IPS DF 6.9 (cell line): ENCODE results near the gene SNX25.

Experiments used
- DNase-seq: peaks from one replicate; pipeline ENCODE4 v3.0.0-alpha.2; 2013; ENCODE audit warnings: low read depth, low spot score
- H3K27ac ChIP-seq: one replicate; pipeline ENCODE4 v1.5.1; 2013; ENCODE audit warnings: low read length, control low read depth
- H3K27me3 ChIP-seq: 2 replicates; pipeline ENCODE4 v1.6.1; 2013; ENCODE audit warnings: mild to moderate bottlenecking, low read length; ENCODE audit not compliant: control insufficient read depth, insufficient read depth
- H3K36me3 ChIP-seq: 2 replicates; pipeline ENCODE4 v1.6.1; 2013; ENCODE audit warnings: low read length; ENCODE audit not compliant: control insufficient read depth, insufficient read depth
- H3K4me1 ChIP-seq: 2 replicates; pipeline ENCODE4 v1.6.1; 2013; ENCODE audit warnings: low read length; ENCODE audit not compliant: control insufficient read depth, insufficient read depth
- H3K4me3 ChIP-seq: 2 replicates; pipeline ENCODE4 v1.5.1; 2013; ENCODE audit warnings: mild to moderate bottlenecking, low read length
- H3K9me3 ChIP-seq: 2 replicates; pipeline ENCODE4 v1.6.1; 2013; ENCODE audit warnings: low read length, inconsistent platforms; ENCODE audit not compliant: control insufficient read depth, insufficient read depth
- WGBS: extraction: QIAGEN DNeasy Blood & Tissue Kit; methylation state at CpG from one replicate; pipeline ENCODE4 v1.1.7; 2013; ENCODE audit warnings: mixed read lengths, missing lambda C conversion rate; ENCODE audit not compliant: insufficient read length, insufficient coverage; 5-methylcytosine and 5-hydroxymethylcytosine counted together

Gene SNX25

DNA sequence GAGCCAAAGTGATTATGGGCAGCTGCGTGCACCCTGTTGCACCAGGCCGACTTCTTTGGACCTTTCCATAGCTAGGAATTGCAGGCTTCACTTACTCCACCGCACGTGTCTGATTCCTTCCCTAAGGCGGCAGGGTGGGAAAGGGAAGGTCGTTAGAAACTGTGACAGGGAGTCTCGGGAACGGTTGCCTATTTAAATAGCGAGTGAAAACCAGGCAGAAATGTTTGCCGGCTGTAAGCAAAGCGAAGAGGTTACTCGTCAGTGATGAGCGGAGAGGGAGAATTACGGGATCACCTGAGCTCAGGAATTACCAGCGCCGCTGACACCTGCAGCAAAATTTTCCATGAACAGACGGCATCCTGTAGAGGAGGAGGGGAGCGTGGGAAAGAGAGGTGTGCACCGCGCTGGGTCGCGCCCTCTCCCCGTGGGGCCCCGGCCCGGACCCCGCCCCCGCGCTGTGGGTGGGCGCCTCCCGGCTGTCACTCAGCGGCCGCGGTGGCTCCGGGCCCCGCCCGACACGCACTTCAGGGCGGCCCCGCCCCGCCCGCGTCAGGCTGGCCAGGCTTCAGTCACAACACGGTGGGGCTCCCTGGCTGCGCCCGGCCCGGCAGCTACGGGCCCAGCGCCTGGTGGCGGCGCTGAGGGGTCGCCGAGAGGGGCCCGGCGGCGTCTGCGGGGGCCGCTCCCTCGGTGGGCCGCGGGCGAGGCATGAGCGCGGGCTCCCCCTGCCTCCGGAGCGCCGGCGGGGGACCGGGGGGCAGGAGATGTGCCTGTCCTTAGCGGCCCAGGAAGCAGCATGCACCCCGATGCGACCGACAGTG is at the start of gene SNX25:
SNX25 (plus strand) TSS at position 568 of the 821 bp plus-strand sequence; CDS start at position 797, 229 bp downstream.
- no peak for DNase-seq
- H3K4me1 ChIP-seq = peaks cover 5% of the 10 kb centered on the region; the same call in 1 of the 2 replicates
- no CpG with 5 or more reads among the region's 72 CpGs for WGBS
- no peak within 1 kb of the TSS for H3K27ac ChIP-seq
- H3K4me3 ChIP-seq = peak within 1 kb of the TSS; percentile 43; the same call in 1 of the 2 replicates
- H3K36me3 ChIP-seq = no peaks in the 10 kb centered on the region
- no peaks in the 10 kb centered on the region for H3K27me3 ChIP-seq
- H3K9me3 ChIP-seq = no peaks in the 10 kb centered on the region

DNA sequence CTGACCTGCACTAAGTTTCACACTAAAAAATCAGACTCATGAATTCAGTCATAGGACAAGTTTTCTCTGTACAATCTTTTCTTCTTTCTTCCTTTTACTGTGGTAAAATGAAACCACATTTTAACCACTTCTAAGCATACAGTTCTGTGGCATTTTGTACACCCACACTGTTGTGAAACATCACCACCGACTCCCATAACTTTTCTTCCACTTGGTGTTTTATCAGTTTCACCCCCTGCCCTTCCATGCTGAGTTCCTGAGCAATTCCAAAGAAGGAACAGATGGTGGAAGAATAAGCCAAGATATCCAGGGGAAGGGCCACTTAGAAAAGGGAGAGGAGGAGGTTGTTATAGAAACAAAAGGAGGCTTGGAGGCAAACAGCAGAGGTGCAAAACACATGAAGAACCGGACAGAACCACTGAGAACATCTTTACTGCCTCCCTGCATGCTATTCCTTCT is 43.8 kb upstream of the SNX25 start:
- Histone ChIP-seq H3K27me3 (no peaks in the 10 kb centered on the region), H3K27ac (no peak overlapping the region), H3K36me3 (no peaks in the 10 kb centered on the region), H3K4me3 (no peak overlapping the region), H3K4me1 (no peaks in the 10 kb centered on the region), H3K9me3 (no peaks in the 10 kb centered on the region)
- no CpG with 5 or more reads among the region's 2 CpGs for WGBS
- DNase-seq = no peak

GRCh38 chr4:185167234-185167633 is 42.2 kb upstream of the SNX25 start:
- no peak overlapping the region for H3K4me3 ChIP-seq
- H3K9me3 ChIP-seq = no peaks in the 10 kb centered on the region
- no CpG with 5 or more reads among the region's 9 CpGs for WGBS
- no peaks in the 10 kb centered on the region for H3K4me1 ChIP-seq
- no peaks in the 10 kb centered on the region for H3K36me3 ChIP-seq
- no peak overlapping the region for H3K27ac ChIP-seq
- no peaks in the 10 kb centered on the region for H3K27me3 ChIP-seq
- DNase-seq = no peak

GRCh38 chr4:185171373-185172071 is 37.9 kb upstream of the SNX25 start:
- H3K27ac ChIP-seq = no peak overlapping the region
- no peak overlapping the region for H3K4me3 ChIP-seq
- no peaks in the 10 kb centered on the region for H3K9me3 ChIP-seq
- no CpG with 5 or more reads among the region's 2 CpGs for WGBS
- no peaks in the 10 kb centered on the region for H3K36me3 ChIP-seq
- H3K27me3 ChIP-seq = no peaks in the 10 kb centered on the region
- no peak for DNase-seq
- H3K4me1 ChIP-seq = no peaks in the 10 kb centered on the region

GRCh38 chr4:185179488-185179887 is 29.9 kb upstream of the SNX25 start:
- no peak for DNase-seq
- peaks cover 3% of the 10 kb centered on the region; the same call in 1 of the 2 replicates for H3K4me1 ChIP-seq
- no peaks in the 10 kb centered on the region for H3K36me3 ChIP-seq
- no peaks in the 10 kb centered on the region for H3K9me3 ChIP-seq
- no peaks in the 10 kb centered on the region for H3K27me3 ChIP-seq
- H3K4me3 ChIP-seq = no peak overlapping the region
- no CpG with 5 or more reads among the region's 3 CpGs for WGBS
- H3K27ac ChIP-seq = no peak overlapping the region

DNA sequence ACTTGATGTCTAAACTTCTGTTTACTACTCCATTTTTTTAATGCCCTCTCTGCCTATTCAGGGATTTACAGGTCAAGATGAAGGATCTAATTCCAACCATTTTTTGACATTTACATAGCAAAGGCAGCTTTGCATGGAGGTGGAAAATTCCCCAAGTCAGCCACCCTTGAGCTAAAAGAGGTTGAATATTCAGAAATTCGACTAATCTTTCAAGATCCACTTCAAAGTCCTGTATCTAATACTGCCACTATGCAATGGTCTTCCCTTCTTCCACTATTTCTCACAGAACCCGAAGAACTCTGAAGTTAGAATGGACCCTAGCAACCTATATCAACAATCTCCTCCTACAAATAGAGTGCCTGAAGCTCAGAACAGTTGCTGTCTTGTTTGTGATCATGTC is 27.2 kb upstream of the SNX25 start:
- WGBS = no CpG with 5 or more reads among the region's 2 CpGs
- Histone ChIP-seq H3K27me3 (no peaks in the 10 kb centered on the region), H3K4me3 (no peak overlapping the region), H3K27ac (no peak overlapping the region), H3K9me3 (no peaks in the 10 kb centered on the region), H3K36me3 (no peaks in the 10 kb centered on the region), H3K4me1 (peaks cover 3% of the 10 kb centered on the region; the same call in 1 of the 2 replicates)
- no peak for DNase-seq

- H3K4me3 ChIP-seq = no peak overlapping the region
- H3K27me3 ChIP-seq = no peaks in the 10 kb centered on the region
- H3K4me1 ChIP-seq = peaks cover 3% of the 10 kb centered on the region; the same call in 1 of the 2 replicates
- WGBS = no CpG with 5 or more reads among the region's 6 CpGs
- no peak overlapping the region for H3K27ac ChIP-seq
- peak; percentile 54 for DNase-seq
- no peaks in the 10 kb centered on the region for H3K9me3 ChIP-seq
- H3K36me3 ChIP-seq = no peaks in the 10 kb centered on the region
Measured at GRCh38 chr4:185183622-185184281, 25.6 kb upstream of the SNX25 start.

DNA sequence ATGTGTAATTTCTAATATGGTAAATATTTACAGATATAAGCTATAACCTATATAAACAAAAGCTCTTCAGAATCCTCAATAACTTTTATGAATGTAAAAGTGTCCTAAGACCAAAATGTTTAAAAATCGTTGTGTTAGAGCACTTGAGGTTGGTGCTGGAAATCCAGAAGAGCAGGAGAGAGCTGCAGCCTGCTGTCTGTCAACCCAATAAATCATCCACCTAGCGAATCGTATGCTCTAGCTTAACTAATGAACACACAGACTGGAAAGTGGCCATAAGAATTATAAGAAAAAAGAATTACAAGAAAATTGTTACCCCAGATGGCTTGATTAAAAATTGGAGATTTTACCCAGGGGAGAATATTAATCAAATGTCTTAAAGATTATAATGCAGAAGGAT is 22.6 kb upstream of the SNX25 start:
- Histone ChIP-seq H3K36me3 (peaks cover 4% of the 10 kb centered on the region; the same call in 1 of the 2 replicates), H3K9me3 (no peaks in the 10 kb centered on the region), H3K27ac (no peak overlapping the region), H3K4me1 (peaks cover 1% of the 10 kb centered on the region; the same call in 1 of the 2 replicates), H3K27me3 (no peaks in the 10 kb centered on the region), H3K4me3 (no peak overlapping the region)
- DNase-seq = no peak
- no CpG with 5 or more reads among the region's 3 CpGs for WGBS

DNA sequence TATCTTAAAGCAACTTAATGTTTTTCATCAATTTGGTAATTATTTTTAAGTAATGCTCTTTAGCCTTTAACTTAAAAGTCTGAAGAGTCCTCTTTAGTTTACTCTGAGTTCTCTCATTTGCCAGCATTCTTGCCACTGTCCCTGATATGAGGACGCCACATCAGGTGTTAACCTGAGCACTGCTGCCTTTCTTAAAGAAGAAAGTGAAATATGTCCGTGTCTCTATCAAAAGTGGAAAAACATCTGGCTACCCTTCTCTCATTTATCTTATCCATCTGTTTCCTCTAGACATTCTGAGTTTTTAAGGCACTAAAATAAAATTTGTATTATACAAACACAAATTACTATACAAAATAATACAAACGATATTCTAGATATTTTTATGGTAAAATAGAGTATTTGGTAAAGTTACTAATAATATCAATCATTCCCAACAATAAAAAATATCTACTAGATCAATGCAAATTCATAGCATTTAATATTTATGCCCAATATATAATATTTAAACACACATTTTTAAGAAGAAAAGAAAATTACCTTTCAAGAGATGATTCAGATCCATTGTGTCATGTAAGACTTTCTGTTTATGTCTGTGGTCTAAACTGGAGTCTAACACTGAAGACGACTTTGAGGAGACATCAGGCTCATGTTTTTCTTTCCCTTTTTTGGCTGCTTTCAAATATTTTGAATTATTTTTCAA is 19.6 kb upstream of the SNX25 start:
- no peak for DNase-seq
- peaks cover 4% of the 10 kb centered on the region; the same call in 1 of the 2 replicates for H3K36me3 ChIP-seq
- H3K4me3 ChIP-seq = no peak overlapping the region
- H3K27ac ChIP-seq = no peak overlapping the region
- no peaks in the 10 kb centered on the region for H3K27me3 ChIP-seq
- H3K9me3 ChIP-seq = no peaks in the 10 kb centered on the region
- H3K4me1 ChIP-seq = no peaks in the 10 kb centered on the region
- WGBS = 100% methylated on average over 1 of the region's 4 CpGs
